ENCODE results near the gene RFX3.

- TF ChIP-seq CTCF (IDR thresholded peaks at IDR 0.05; ENCODE audit: low read depth, low read length, missing input control) (no peak), SP1 (IDR thresholded peaks at IDR 0.05) (no peak), GABPA (IDR thresholded peaks at IDR 0.05 in 1 of 2, conservative IDR thresholded peaks at IDR 0.05 in 1 of 2) (no peak), HNF4G (IDR thresholded peaks at IDR 0.05) (no peak), TAF1 (conservative IDR thresholded peaks at IDR 0.05) (no peak), MAX (IDR thresholded peaks at IDR 0.05) (no peak)
- TF ChIP-seq, protein P1, sequence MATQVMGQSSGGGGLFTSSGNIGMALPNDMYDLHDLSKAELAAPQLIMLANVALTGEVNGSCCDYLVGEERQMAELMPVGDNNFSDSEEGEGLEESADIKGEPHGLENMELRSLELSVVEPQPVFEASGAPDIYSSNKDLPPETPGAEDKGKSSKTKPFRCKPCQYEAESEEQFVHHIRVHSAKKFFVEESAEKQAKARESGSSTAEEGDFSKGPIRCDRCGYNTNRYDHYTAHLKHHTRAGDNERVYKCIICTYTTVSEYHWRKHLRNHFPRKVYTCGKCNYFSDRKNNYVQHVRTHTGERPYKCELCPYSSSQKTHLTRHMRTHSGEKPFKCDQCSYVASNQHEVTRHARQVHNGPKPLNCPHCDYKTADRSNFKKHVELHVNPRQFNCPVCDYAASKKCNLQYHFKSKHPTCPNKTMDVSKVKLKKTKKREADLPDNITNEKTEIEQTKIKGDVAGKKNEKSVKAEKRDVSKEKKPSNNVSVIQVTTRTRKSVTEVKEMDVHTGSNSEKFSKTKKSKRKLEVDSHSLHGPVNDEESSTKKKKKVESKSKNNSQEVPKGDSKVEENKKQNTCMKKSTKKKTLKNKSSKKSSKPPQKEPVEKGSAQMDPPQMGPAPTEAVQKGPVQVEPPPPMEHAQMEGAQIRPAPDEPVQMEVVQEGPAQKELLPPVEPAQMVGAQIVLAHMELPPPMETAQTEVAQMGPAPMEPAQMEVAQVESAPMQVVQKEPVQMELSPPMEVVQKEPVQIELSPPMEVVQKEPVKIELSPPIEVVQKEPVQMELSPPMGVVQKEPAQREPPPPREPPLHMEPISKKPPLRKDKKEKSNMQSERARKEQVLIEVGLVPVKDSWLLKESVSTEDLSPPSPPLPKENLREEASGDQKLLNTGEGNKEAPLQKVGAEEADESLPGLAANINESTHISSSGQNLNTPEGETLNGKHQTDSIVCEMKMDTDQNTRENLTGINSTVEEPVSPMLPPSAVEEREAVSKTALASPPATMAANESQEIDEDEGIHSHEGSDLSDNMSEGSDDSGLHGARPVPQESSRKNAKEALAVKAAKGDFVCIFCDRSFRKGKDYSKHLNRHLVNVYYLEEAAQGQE (IDR thresholded peaks at IDR 0.05) = no peak
Observed at GRCh38 chr9:3516667-3517330, 9.0 kb downstream of the RFX3 start.

Measured in liver (tissue), 3 donors.